GM23338 (cell line): ENCODE results near the gene ANKRD6. TPM values are rescaled to one million over a fixed set of nuclear protein-coding genes. Genes with fewer than 3 reads are reported as not detected.

ENCODE experiments used
- ATAC-seq: fragments of 200-7000 bp; cut with Tn5 transposase; 3 replicates; pipeline ENCODE4 v1.9.1; 2020
- DNase-seq: peaks from one replicate; pipeline ENCODE4 v3.0.0-alpha.2; 2015; ENCODE audit warnings: low spot score
- H2AFZ ChIP-seq: fragments of 200-600 bp; sonication (generic); 2 replicates; pipeline ENCODE4 v1.8.0; 2016; ENCODE audit warnings: antibody characterized with exemption, mild to moderate bottlenecking, moderate library complexity
- H3F3A ChIP-seq: fragments of 200-600 bp; sonication (generic); replicated peaks from 2 replicates; pipeline ENCODE4 v1.8.0; 2017; ENCODE audit warnings: antibody characterized with exemption, mixed run types, low read depth
- H3K27ac ChIP-seq: fragments of 200-600 bp; sonication (generic); 2 replicates; pipeline ENCODE4 v1.6.1; 2016; ENCODE audit warnings: low read depth
- H3K27me3 ChIP-seq: fragments of 200-600 bp; sonication (generic); 2 replicates; pipeline ENCODE4 v1.8.0; 2016; ENCODE audit warnings: mild to moderate bottlenecking, mixed run types, moderate library complexity; ENCODE audit not compliant: insufficient read depth
- H3K36me3 ChIP-seq: fragments of 200-600 bp; sonication (generic); 2 replicates; pipeline ENCODE4 v1.8.0; 2016; ENCODE audit warnings: mild to moderate bottlenecking; ENCODE audit not compliant: insufficient read depth
- H3K4me1 ChIP-seq: fragments of 200-600 bp; sonication (generic); 2 replicates; pipeline ENCODE4 v1.8.0; 2016; ENCODE audit warnings: mild to moderate bottlenecking, moderate library complexity; ENCODE audit not compliant: insufficient read depth
- H3K4me2 ChIP-seq: fragments of 200-600 bp; sonication (generic); 2 replicates; pipeline ENCODE4 v1.7.1; 2017; ENCODE audit warnings: mixed run types
- H3K4me3 ChIP-seq: fragments of 200-600 bp; sonication (generic); 2 replicates; pipeline ENCODE4 v1.6.1; 2016; ENCODE audit warnings: mixed run types
- H3K79me2 ChIP-seq: fragments of 200-600 bp; sonication (generic); replicated peaks from 2 replicates; pipeline ENCODE4 v1.8.0; 2017; ENCODE audit warnings: mild to moderate bottlenecking; ENCODE audit not compliant: insufficient read depth
- H3K9me2 ChIP-seq: fragments of 200-600 bp; sonication (generic); 2 replicates; pipeline ENCODE4 v1.8.0; 2017; ENCODE audit not compliant: insufficient read depth
- H4K20me1 ChIP-seq: fragments of 200-600 bp; sonication (generic); replicated peaks from 2 replicates; pipeline ENCODE4 v1.8.0; 2017; ENCODE audit warnings: mild to moderate bottlenecking; ENCODE audit not compliant: insufficient read depth
- H3K27ac Mint-ChIP-seq: 2 replicates; pipeline ENCODE4 v1.8.0; 2020; ENCODE audit warnings: inconsistent platforms, mild to moderate bottlenecking, moderate library complexity, mixed read lengths
- H3K27me3 Mint-ChIP-seq: 3 replicates; pipeline ENCODE4 v1.8.0; 2022; ENCODE audit warnings: low read depth, mild to moderate bottlenecking, moderate library complexity, mixed read lengths, inconsistent platforms; ENCODE audit not compliant: insufficient read depth, poor library complexity
- H3K36me3 Mint-ChIP-seq: 3 replicates; pipeline ENCODE4 v1.8.0; 2021; ENCODE audit warnings: low read depth, mild to moderate bottlenecking, inconsistent platforms, moderate library complexity, mixed read lengths
- H3K4me1 Mint-ChIP-seq: 3 replicates; pipeline ENCODE4 v1.8.0; 2020; ENCODE audit warnings: mild to moderate bottlenecking, inconsistent platforms, mixed read lengths
- H3K4me3 Mint-ChIP-seq: 3 replicates; pipeline ENCODE4 v1.8.0; 2021; ENCODE audit warnings: moderate library complexity, mild to moderate bottlenecking, inconsistent platforms, mixed read lengths
- H3K9me3 Mint-ChIP-seq: 3 replicates; pipeline ENCODE4 v1.8.0; 2020; ENCODE audit warnings: moderate library complexity, mild to moderate bottlenecking, inconsistent platforms, mixed read lengths
- CREB1 ChIP-seq: fragments of 250-450 bp; sonication (Bioruptor Pico); IDR thresholded peaks from 2 replicates; pipeline ENCODE4 v1.5.0; 2020; ENCODE audit warnings: low read depth, mild to moderate bottlenecking, moderate library complexity
- CTCF ChIP-seq, 2 experiments: fragments of 200-600 bp in 1 of 2; sonication (generic) in 1 of 2; conservative IDR thresholded peaks; 2 replicates each; pipeline versions ENCODE4 v1.5.1 to v1.6.1; 2016 to 2017; ENCODE audit warnings: antibody characterized with exemption in 2 of 2, low read depth in 2 of 2, mild to moderate bottlenecking in 2 of 2, moderate library complexity in 1 of 2
- EZH2 ChIP-seq: fragments of 200-600 bp; sonication (generic); IDR thresholded peaks from one replicate; pipeline ENCODE4 v1.8.0; 2017; ENCODE audit warnings: antibody characterized with exemption, mild to moderate bottlenecking, low read depth; ENCODE audit not compliant: unreplicated experiment
- EZH2phosphoT487 ChIP-seq: fragments of 200-600 bp; sonication (generic); IDR thresholded peaks from one replicate; pipeline ENCODE4 v1.8.1; 2018; ENCODE audit warnings: antibody characterized with exemption; ENCODE audit not compliant: unreplicated experiment
- JUNB ChIP-seq: IDR thresholded peaks from one replicate; pipeline ENCODE4 v1.6.1; 2016; ENCODE audit warnings: antibody characterized with exemption; ENCODE audit not compliant: unreplicated experiment
- NANOG ChIP-seq: IDR thresholded peaks from 2 replicates; pipeline ENCODE4 v1.6.1; 2016; ENCODE audit warnings: antibody characterized with exemption, borderline replicate concordance
- POLR2AphosphoS5 ChIP-seq: IDR thresholded peaks from 2 replicates; pipeline ENCODE4 v1.6.1; 2016; ENCODE audit warnings: antibody characterized with exemption, low read depth
- REST ChIP-seq: IDR thresholded peaks from one replicate; pipeline ENCODE4 v1.6.1; 2018; ENCODE audit warnings: antibody characterized with exemption; ENCODE audit not compliant: unreplicated experiment
- STAT1 ChIP-seq: IDR thresholded peaks from one replicate; pipeline ENCODE4 v1.6.1; 2016; ENCODE audit warnings: antibody characterized with exemption; ENCODE audit not compliant: unreplicated experiment
- ZNF114 ChIP-seq: fragments of 250-450 bp; sonication (Bioruptor Pico); IDR thresholded peaks from 2 replicates; pipeline ENCODE4 v1.5.0; 2020; ENCODE audit warnings: mild to moderate bottlenecking, moderate library complexity
- ZNF331 ChIP-seq: fragments of 250-450 bp; sonication (Bioruptor Pico); IDR thresholded peaks from 2 replicates; pipeline ENCODE4 v1.5.0; 2020; ENCODE audit warnings: low read depth, mild to moderate bottlenecking, moderate library complexity
- polyA plus RNA-seq: library from polyadenylated mRNA; unstranded; fragments of >200 nt; fragmentation: Nextera tagmentation; extraction: Ambion mirVana; gene quantifications from 2 replicates; pipeline ENCODE4 v1.2.1, GENCODE V29; 2016
- total RNA-seq: library from RNA; depleted of rRNA; stranded (reverse); fragments of >200 nt; shearing (Covaris generic); gene quantifications from 2 replicates; pipeline ENCODE4 v1.2.3, GENCODE V29; 2014
- TF ChIP-seq, protein P1 (sequence below): fragments of 250-450 bp; sonication (Bioruptor Pico); IDR thresholded peaks from 2 replicates; pipeline ENCODE4 v1.5.0; 2020; ENCODE audit warnings: mild to moderate bottlenecking, moderate library complexity
- TF ChIP-seq, protein P2 (sequence below): IDR thresholded peaks from 2 replicates; pipeline ENCODE4 v1.6.1; 2016; ENCODE audit warnings: antibody characterized with exemption

The ANKRD6 gene
- total and polyA plus RNA-seq, 2 experiments from 2014 or later: 3.2 to 9.2 TPM

- Histone ChIP-seq H3F3A (no peaks in the 10 kb centered on the region), H4K20me1 (no peaks in the 10 kb centered on the region; the same call in 1 of the 2 replicates), H3K9me2 (no peaks in the 10 kb centered on the region), H3K4me3 (no peak overlapping the region), H3K27me3 (no peaks in the 10 kb centered on the region), H3K79me2 (peaks cover 52% of the 10 kb centered on the region), H3K36me3 (no peaks in the 10 kb centered on the region), H3K4me2 (no peak overlapping the region), H2AFZ (no peak overlapping the region), H3K4me1 (peaks cover 44% of the 10 kb centered on the region), H3K27ac (no peak overlapping the region)
- Mint-ChIP-seq H3K4me1 (peaks cover 47% of the 10 kb centered on the region), H3K36me3 (no peaks in the 10 kb centered on the region), H3K27me3 (peaks cover 10% of the 10 kb centered on the region), H3K4me3 (no peak overlapping the region), H3K27ac (no peak overlapping the region), H3K9me3 (no peaks in the 10 kb centered on the region)
- DNase-seq: no peak
- no peak for TF ChIP-seq NANOG
- no peak for TF ChIP-seq JUNB
- TF ChIP-seq CTCF (conservative IDR thresholded peaks at IDR 0.05; ENCODE audit: low read depth in 2 of 2): no peak
- no peak for TF ChIP-seq REST
- TF ChIP-seq STAT1: no peak
- TF ChIP-seq, protein P1, sequence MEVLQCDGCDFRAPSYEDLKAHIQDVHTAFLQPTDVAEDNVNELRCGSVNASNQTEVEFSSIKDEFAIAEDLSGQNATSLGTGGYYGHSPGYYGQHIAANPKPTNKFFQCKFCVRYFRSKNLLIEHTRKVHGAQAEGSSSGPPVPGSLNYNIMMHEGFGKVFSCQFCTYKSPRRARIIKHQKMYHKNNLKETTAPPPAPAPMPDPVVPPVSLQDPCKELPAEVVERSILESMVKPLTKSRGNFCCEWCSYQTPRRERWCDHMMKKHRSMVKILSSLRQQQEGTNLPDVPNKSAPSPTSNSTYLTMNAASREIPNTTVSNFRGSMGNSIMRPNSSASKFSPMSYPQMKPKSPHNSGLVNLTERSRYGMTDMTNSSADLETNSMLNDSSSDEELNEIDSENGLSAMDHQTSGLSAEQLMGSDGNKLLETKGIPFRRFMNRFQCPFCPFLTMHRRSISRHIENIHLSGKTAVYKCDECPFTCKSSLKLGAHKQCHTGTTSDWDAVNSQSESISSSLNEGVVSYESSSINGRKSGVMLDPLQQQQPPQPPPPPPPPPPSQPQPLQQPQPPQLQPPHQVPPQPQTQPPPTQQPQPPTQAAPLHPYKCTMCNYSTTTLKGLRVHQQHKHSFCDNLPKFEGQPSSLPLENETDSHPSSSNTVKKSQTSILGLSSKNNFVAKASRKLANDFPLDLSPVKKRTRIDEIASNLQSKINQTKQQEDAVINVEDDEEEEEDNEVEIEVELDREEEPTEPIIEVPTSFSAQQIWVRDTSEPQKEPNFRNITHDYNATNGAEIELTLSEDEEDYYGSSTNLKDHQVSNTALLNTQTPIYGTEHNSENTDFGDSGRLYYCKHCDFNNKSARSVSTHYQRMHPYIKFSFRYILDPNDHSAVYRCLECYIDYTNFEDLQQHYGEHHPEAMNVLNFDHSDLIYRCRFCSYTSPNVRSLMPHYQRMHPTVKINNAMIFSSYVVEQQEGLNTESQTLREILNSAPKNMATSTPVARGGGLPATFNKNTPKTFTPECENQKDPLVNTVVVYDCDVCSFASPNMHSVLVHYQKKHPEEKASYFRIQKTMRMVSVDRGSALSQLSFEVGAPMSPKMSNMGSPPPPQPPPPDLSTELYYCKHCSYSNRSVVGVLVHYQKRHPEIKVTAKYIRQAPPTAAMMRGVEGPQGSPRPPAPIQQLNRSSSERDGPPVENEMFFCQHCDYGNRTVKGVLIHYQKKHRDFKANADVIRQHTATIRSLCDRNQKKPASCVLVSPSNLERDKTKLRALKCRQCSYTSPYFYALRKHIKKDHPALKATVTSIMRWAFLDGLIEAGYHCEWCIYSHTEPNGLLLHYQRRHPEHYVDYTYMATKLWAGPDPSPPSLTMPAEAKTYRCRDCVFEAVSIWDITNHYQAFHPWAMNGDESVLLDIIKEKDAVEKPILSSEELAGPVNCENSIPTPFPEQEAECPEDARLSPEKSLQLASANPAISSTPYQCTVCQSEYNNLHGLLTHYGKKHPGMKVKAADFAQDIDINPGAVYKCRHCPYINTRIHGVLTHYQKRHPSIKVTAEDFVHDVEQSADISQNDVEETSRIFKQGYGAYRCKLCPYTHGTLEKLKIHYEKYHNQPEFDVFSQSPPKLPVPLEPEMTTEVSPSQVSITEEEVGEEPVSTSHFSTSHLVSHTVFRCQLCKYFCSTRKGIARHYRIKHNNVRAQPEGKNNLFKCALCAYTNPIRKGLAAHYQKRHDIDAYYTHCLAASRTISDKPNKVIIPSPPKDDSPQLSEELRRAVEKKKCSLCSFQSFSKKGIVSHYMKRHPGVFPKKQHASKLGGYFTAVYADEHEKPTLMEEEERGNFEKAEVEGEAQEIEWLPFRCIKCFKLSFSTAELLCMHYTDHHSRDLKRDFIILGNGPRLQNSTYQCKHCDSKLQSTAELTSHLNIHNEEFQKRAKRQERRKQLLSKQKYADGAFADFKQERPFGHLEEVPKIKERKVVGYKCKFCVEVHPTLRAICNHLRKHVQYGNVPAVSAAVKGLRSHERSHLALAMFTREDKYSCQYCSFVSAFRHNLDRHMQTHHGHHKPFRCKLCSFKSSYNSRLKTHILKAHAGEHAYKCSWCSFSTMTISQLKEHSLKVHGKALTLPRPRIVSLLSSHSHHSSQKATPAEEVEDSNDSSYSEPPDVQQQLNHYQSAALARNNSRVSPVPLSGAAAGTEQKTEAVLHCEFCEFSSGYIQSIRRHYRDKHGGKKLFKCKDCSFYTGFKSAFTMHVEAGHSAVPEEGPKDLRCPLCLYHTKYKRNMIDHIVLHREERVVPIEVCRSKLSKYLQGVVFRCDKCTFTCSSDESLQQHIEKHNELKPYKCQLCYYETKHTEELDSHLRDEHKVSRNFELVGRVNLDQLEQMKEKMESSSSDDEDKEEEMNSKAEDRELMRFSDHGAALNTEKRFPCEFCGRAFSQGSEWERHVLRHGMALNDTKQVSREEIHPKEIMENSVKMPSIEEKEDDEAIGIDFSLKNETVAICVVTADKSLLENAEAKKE (CRISPR knock-in tag): no peak
- no peak for TF ChIP-seq CREB1 (CRISPR knock-in tag)
- TF ChIP-seq, protein P2, sequence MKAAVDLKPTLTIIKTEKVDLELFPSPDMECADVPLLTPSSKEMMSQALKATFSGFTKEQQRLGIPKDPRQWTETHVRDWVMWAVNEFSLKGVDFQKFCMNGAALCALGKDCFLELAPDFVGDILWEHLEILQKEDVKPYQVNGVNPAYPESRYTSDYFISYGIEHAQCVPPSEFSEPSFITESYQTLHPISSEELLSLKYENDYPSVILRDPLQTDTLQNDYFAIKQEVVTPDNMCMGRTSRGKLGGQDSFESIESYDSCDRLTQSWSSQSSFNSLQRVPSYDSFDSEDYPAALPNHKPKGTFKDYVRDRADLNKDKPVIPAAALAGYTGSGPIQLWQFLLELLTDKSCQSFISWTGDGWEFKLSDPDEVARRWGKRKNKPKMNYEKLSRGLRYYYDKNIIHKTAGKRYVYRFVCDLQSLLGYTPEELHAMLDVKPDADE: no peak
- no peak for TF ChIP-seq ZNF114
- TF ChIP-seq EZH2phosphoT487: no peak
- no peak for TF ChIP-seq POLR2AphosphoS5
- no peak for TF ChIP-seq EZH2
- TF ChIP-seq ZNF331 (CRISPR knock-in tag): no peak
- no peak for ATAC-seq
Observed at GRCh38 chr6:89404512-89404911, 28.4 kb upstream of the ANKRD6 start.
